ENCODE results near the gene RPRD1B. TPM values are rescaled to one million over a fixed set of nuclear protein-coding genes. Genes with fewer than 3 reads are reported as not detected.

Gene RPRD1B
- total and polyA plus RNA-seq, 2 of the 13 experiments (the other 11 are each of a cell fraction or from before 2014, with no cell fraction given), result 31.1 to 41.5 TPM

DNA sequence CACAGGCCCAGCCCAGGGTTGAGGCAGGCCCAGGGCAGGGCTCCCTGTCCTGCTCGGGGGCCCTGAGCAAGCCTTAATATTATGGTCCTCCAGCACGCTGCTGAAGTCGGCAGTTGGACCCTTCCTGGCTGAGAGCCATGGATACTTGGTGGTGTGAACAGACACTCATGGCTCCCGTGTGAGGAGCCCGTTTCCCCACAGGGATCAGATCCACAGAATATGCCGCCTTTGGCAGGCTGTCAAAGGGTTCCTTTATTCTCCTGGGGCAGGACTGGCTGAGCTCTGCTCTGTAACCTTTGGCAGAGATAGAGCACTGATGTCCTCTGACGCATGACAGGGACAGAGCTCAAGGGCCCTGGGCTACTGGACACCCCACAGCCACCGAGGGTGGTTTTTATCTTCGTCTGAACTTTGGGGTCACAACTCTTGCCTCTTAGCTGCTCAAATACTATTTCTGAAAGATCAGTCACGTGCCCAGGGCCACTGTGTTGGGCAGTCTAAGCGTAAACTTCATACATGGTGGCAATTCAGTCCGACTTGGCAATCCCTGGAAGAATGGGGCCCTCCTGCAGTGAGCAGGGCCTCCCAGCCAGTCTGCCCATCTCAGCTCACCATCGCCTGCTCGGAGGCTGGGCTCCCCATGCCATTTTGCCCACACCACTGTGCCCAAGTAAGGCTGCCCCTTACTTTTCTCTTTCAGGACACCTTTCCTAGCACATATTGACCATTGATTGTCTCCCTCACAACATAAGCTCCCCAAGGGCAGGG, 49.3 kb upstream of the RPRD1B start (continued):
- no peak for TF ChIP-seq FIP1L1 (IDR thresholded peaks at IDR 0.05; ENCODE audit: borderline replicate concordance, insufficient read depth, low read depth, low read length)
- TF ChIP-seq, protein P1, sequence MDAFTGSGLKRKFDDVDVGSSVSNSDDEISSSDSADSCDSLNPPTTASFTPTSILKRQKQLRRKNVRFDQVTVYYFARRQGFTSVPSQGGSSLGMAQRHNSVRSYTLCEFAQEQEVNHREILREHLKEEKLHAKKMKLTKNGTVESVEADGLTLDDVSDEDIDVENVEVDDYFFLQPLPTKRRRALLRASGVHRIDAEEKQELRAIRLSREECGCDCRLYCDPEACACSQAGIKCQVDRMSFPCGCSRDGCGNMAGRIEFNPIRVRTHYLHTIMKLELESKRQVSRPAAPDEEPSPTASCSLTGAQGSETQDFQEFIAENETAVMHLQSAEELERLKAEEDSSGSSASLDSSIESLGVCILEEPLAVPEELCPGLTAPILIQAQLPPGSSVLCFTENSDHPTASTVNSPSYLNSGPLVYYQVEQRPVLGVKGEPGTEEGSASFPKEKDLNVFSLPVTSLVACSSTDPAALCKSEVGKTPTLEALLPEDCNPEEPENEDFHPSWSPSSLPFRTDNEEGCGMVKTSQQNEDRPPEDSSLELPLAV (CRISPR knock-in tag; conservative IDR thresholded peaks at IDR 0.05; ENCODE audit: low read depth), result no peak
- TF ChIP-seq, protein P2, sequence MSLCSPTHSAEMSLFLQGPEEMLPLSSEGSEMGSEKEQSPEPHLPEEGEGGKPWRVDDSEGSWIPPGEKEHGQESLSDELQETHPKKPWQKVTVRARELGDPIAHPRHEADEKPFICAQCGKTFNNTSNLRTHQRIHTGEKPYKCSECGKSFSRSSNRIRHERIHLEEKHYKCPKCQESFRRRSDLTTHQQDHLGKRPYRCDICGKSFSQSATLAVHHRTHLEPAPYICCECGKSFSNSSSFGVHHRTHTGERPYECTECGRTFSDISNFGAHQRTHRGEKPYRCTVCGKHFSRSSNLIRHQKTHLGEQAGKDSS (CRISPR knock-in tag; IDR thresholded peaks at IDR 0.05; ENCODE audit: borderline replicate concordance, low read depth), result no peak
- TF ChIP-seq ZFP37 (CRISPR knock-in tag; IDR thresholded peaks at IDR 0.05; ENCODE audit: borderline replicate concordance), result no peak; the same call in 1 of the 2 replicates
- no peak for TF ChIP-seq ZNF724P (CRISPR knock-in tag; IDR thresholded peaks at IDR 0.05; ENCODE audit: borderline replicate concordance)
- TF ChIP-seq DPF2 (CRISPR knock-in tag; IDR thresholded peaks at IDR 0.05; ENCODE audit: borderline replicate concordance, low read depth), result no peak; the same call in 1 of the 2 replicates
- peak; percentile 60; the same call in 1 of the 2 replicates for TF ChIP-seq SALL2 (CRISPR knock-in tag; IDR thresholded peaks at IDR 0.05)
- TF ChIP-seq ZNF773 (CRISPR knock-in tag; IDR thresholded peaks at IDR 0.05; ENCODE audit: borderline replicate concordance), result no peak
- TF ChIP-seq SCMH1 (CRISPR knock-in tag; IDR thresholded peaks at IDR 0.05; ENCODE audit: borderline replicate concordance), result no peak
- no peak; the same call in 1 of the 2 replicates for TF ChIP-seq IRX3 (CRISPR knock-in tag; IDR thresholded peaks at IDR 0.05; ENCODE audit: borderline replicate concordance, low read depth)
- no peak for TF ChIP-seq ZNF569 (CRISPR knock-in tag; IDR thresholded peaks at IDR 0.05; ENCODE audit: borderline replicate concordance)
- TF ChIP-seq PCBP2 (optimal IDR thresholded peaks at IDR 0.05; ENCODE audit: low read depth, low read length, poor library complexity, severe bottlenecking), result no peak
- no peak for TF ChIP-seq RARG (CRISPR knock-in tag; IDR thresholded peaks at IDR 0.05; ENCODE audit: low read depth)
- no peak for TF ChIP-seq ZNF713 (CRISPR knock-in tag; IDR thresholded peaks at IDR 0.05)
- TF ChIP-seq, protein P3, sequence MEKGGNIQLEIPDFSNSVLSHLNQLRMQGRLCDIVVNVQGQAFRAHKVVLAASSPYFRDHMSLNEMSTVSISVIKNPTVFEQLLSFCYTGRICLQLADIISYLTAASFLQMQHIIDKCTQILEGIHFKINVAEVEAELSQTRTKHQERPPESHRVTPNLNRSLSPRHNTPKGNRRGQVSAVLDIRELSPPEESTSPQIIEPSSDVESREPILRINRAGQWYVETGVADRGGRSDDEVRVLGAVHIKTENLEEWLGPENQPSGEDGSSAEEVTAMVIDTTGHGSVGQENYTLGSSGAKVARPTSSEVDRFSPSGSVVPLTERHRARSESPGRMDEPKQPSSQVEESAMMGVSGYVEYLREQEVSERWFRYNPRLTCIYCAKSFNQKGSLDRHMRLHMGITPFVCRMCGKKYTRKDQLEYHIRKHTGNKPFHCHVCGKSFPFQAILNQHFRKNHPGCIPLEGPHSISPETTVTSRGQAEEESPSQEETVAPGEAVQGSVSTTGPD (CRISPR knock-in tag; IDR thresholded peaks at IDR 0.05), result no peak
- no peak for TF ChIP-seq ARNT2 (CRISPR knock-in tag; IDR thresholded peaks at IDR 0.05; ENCODE audit: low read depth)
- TF ChIP-seq EHMT2 (IDR thresholded peaks at IDR 0.05; ENCODE audit: borderline replicate concordance, low read depth, low read length), result peak; percentile 84
- no peak for TF ChIP-seq SRSF9 (IDR thresholded peaks at IDR 0.05; ENCODE audit: borderline replicate concordance, insufficient read depth, low read depth, low read length, poor library complexity, severe bottlenecking)
- TF ChIP-seq TEAD3 (CRISPR knock-in tag; optimal IDR thresholded peaks at IDR 0.05; ENCODE audit: borderline replicate concordance), result peak; percentile 37
- TF ChIP-seq NCOA2 (CRISPR knock-in tag; IDR thresholded peaks at IDR 0.05), result peak; percentile 57
- TF ChIP-seq TOE1 (CRISPR knock-in tag; IDR thresholded peaks at IDR 0.05), result 0 out of 2 replicates have a peak, but pooled peaks have one; percentile 88
- no peak; the same call in 1 of the 2 replicates for TF ChIP-seq ZMYM3 (CRISPR knock-in tag; IDR thresholded peaks at IDR 0.05)
- peak; percentile 67; the same call in 1 of the 2 replicates for TF ChIP-seq ZBTB7B (CRISPR knock-in tag; IDR thresholded peaks at IDR 0.05)
- no peak for TF ChIP-seq ZNF207 (IDR thresholded peaks at IDR 0.05; ENCODE audit: borderline replicate concordance)
